CD4-positive, alpha-beta T cell treated with Interleukin-17A for 4 hours (primary cell): ENCODE data around the gene SEC31A.

Experiments used
- DNase-seq: peaks from one replicate; pipeline ENCODE4 v3.0.0-alpha.2; 2020; ENCODE audit warnings: mixed read lengths

The SEC31A gene

GRCh38 chr4:82791179-82791578 is 99.8 kb downstream of the SEC31A start:
- DNase-seq: no peak

- DNase-seq: no peak
These were observed 100.8 kb downstream of the SEC31A start for GRCh38 chr4:82790060-82790660.

GRCh38 chr4:82789025-82789776 is 101.8 kb downstream of the SEC31A start:
- no peak for DNase-seq

- DNase-seq: no peak
These were observed 103.6 kb downstream of the SEC31A start for GRCh38 chr4:82787342-82787741.

GRCh38 chr4:82786828-82787227 is 104.1 kb downstream of the SEC31A start:
- no peak for DNase-seq

GRCh38 chr4:82785611-82786400 is 105.1 kb downstream of the SEC31A start:
- DNase-seq: no peak

GRCh38 chr4:82784681-82785610 is 106.0 kb downstream of the SEC31A start:
- no peak for DNase-seq

GRCh38 chr4:82782626-82783345 is 108.2 kb downstream of the SEC31A start:
- no peak for DNase-seq

- DNase-seq: no peak
These were observed 110.2 kb downstream of the SEC31A start for GRCh38 chr4:82780752-82781231.

GRCh38 chr4:82780170-82780751 is 110.7 kb downstream of the SEC31A start:
- no peak for DNase-seq

GRCh38 chr4:82779032-82779431 is 111.9 kb downstream of the SEC31A start:
- DNase-seq: no peak

GRCh38 chr4:82777857-82778525 is 113.0 kb downstream of the SEC31A start:
- DNase-seq: no peak

- no peak for DNase-seq
These were observed 113.9 kb downstream of the SEC31A start for GRCh38 chr4:82776925-82777542.

- DNase-seq: no peak
These were observed 115.7 kb downstream of the SEC31A start for GRCh38 chr4:82775243-82775642.

GRCh38 chr4:82774711-82775171 is 116.2 kb downstream of the SEC31A start:
- no peak for DNase-seq

GRCh38 chr4:82773057-82773456 is 117.9 kb downstream of the SEC31A start:
- DNase-seq: no peak

- no peak for DNase-seq
These were observed 120.3 kb downstream of the SEC31A start for GRCh38 chr4:82770607-82771006.
